ENCODE measurements around the gene GIPR.

GIPR gene

DNA sequence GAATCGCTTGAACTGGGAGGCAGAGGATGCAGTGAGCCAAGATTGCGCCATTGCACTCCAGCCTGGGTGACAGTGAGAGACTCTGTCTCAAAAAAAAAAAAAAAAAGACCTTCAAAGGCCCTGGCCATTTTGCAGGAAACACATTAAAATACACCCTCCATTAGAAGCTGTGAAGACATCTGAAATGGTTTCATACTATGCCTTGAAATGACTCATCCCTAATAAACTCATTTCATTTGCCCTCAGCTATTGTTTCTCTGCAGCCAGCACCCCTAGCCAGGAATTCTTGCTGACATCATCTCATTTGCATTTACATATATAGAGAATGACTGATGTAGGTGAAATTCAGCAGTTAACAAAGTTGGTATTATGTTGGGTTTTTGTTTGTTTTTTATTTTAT is 37.6 kb upstream of the GIPR start (continued):
- TF ChIP-seq, protein P1, sequence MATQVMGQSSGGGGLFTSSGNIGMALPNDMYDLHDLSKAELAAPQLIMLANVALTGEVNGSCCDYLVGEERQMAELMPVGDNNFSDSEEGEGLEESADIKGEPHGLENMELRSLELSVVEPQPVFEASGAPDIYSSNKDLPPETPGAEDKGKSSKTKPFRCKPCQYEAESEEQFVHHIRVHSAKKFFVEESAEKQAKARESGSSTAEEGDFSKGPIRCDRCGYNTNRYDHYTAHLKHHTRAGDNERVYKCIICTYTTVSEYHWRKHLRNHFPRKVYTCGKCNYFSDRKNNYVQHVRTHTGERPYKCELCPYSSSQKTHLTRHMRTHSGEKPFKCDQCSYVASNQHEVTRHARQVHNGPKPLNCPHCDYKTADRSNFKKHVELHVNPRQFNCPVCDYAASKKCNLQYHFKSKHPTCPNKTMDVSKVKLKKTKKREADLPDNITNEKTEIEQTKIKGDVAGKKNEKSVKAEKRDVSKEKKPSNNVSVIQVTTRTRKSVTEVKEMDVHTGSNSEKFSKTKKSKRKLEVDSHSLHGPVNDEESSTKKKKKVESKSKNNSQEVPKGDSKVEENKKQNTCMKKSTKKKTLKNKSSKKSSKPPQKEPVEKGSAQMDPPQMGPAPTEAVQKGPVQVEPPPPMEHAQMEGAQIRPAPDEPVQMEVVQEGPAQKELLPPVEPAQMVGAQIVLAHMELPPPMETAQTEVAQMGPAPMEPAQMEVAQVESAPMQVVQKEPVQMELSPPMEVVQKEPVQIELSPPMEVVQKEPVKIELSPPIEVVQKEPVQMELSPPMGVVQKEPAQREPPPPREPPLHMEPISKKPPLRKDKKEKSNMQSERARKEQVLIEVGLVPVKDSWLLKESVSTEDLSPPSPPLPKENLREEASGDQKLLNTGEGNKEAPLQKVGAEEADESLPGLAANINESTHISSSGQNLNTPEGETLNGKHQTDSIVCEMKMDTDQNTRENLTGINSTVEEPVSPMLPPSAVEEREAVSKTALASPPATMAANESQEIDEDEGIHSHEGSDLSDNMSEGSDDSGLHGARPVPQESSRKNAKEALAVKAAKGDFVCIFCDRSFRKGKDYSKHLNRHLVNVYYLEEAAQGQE (tag by site-specific recombination; IDR thresholded peaks at IDR 0.05): no peak
- TF ChIP-seq KLF7 (tag by site-specific recombination; IDR thresholded peaks at IDR 0.05; ENCODE audit: borderline replicate concordance): no peak
- TF ChIP-seq, protein P2, sequence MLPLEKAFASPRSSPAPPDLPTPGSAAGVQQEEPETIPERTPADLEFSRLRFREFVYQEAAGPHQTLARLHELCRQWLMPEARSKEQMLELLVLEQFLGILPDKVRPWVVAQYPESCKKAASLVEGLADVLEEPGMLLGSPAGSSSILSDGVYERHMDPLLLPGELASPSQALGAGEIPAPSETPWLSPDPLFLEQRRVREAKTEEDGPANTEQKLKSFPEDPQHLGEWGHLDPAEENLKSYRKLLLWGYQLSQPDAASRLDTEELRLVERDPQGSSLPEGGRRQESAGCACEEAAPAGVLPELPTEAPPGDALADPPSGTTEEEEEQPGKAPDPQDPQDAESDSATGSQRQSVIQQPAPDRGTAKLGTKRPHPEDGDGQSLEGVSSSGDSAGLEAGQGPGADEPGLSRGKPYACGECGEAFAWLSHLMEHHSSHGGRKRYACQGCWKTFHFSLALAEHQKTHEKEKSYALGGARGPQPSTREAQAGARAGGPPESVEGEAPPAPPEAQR (tag by site-specific recombination; IDR thresholded peaks at IDR 0.05): no peak
- TF ChIP-seq, protein P3, sequence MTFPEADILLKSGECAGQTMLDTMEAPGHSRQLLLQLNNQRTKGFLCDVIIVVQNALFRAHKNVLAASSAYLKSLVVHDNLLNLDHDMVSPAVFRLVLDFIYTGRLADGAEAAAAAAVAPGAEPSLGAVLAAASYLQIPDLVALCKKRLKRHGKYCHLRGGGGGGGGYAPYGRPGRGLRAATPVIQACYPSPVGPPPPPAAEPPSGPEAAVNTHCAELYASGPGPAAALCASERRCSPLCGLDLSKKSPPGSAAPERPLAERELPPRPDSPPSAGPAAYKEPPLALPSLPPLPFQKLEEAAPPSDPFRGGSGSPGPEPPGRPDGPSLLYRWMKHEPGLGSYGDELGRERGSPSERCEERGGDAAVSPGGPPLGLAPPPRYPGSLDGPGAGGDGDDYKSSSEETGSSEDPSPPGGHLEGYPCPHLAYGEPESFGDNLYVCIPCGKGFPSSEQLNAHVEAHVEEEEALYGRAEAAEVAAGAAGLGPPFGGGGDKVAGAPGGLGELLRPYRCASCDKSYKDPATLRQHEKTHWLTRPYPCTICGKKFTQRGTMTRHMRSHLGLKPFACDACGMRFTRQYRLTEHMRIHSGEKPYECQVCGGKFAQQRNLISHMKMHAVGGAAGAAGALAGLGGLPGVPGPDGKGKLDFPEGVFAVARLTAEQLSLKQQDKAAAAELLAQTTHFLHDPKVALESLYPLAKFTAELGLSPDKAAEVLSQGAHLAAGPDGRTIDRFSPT (tag by site-specific recombination; IDR thresholded peaks at IDR 0.05): peak; percentile 79
- TF ChIP-seq, protein P4, sequence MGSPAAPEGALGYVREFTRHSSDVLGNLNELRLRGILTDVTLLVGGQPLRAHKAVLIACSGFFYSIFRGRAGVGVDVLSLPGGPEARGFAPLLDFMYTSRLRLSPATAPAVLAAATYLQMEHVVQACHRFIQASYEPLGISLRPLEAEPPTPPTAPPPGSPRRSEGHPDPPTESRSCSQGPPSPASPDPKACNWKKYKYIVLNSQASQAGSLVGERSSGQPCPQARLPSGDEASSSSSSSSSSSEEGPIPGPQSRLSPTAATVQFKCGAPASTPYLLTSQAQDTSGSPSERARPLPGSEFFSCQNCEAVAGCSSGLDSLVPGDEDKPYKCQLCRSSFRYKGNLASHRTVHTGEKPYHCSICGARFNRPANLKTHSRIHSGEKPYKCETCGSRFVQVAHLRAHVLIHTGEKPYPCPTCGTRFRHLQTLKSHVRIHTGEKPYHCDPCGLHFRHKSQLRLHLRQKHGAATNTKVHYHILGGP (tag by site-specific recombination; IDR thresholded peaks at IDR 0.05): no peak
- 0 out of 2 replicates have a peak, but pooled peaks have one; percentile 19 for TF ChIP-seq OSR2 (tag by site-specific recombination; IDR thresholded peaks at IDR 0.05)
- TF ChIP-seq ZNF266 (tag by site-specific recombination; IDR thresholded peaks at IDR 0.05; ENCODE audit: low read depth): no peak
- TF ChIP-seq EGR2 (tag by site-specific recombination; IDR thresholded peaks at IDR 0.05; ENCODE audit: low read depth): no peak
- TF ChIP-seq, protein P5, sequence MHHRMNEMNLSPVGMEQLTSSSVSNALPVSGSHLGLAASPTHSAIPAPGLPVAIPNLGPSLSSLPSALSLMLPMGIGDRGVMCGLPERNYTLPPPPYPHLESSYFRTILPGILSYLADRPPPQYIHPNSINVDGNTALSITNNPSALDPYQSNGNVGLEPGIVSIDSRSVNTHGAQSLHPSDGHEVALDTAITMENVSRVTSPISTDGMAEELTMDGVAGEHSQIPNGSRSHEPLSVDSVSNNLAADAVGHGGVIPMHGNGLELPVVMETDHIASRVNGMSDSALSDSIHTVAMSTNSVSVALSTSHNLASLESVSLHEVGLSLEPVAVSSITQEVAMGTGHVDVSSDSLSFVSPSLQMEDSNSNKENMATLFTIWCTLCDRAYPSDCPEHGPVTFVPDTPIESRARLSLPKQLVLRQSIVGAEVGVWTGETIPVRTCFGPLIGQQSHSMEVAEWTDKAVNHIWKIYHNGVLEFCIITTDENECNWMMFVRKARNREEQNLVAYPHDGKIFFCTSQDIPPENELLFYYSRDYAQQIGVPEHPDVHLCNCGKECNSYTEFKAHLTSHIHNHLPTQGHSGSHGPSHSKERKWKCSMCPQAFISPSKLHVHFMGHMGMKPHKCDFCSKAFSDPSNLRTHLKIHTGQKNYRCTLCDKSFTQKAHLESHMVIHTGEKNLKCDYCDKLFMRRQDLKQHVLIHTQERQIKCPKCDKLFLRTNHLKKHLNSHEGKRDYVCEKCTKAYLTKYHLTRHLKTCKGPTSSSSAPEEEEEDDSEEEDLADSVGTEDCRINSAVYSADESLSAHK (tag by site-specific recombination; IDR thresholded peaks at IDR 0.05): peak; percentile 33; the same call in 1 of the 2 replicates
- TF ChIP-seq ZNF677 (tag by site-specific recombination; IDR thresholded peaks at IDR 0.05): no peak
- TF ChIP-seq ZFHX2 (tag by site-specific recombination; conservative IDR thresholded peaks at IDR 0.05): no peak
- TF ChIP-seq ZNF214 (tag by site-specific recombination; IDR thresholded peaks at IDR 0.05; ENCODE audit: borderline replicate concordance): no peak
- peak; percentile 75 for TF ChIP-seq YY2 (tag by site-specific recombination; IDR thresholded peaks at IDR 0.05)
- TF ChIP-seq, protein P6, sequence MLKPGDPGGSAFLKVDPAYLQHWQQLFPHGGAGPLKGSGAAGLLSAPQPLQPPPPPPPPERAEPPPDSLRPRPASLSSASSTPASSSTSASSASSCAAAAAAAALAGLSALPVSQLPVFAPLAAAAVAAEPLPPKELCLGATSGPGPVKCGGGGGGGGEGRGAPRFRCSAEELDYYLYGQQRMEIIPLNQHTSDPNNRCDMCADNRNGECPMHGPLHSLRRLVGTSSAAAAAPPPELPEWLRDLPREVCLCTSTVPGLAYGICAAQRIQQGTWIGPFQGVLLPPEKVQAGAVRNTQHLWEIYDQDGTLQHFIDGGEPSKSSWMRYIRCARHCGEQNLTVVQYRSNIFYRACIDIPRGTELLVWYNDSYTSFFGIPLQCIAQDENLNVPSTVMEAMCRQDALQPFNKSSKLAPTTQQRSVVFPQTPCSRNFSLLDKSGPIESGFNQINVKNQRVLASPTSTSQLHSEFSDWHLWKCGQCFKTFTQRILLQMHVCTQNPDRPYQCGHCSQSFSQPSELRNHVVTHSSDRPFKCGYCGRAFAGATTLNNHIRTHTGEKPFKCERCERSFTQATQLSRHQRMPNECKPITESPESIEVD (tag by site-specific recombination; IDR thresholded peaks at IDR 0.05): no peak; the same call in 1 of the 2 replicates
- TF ChIP-seq, protein P7, sequence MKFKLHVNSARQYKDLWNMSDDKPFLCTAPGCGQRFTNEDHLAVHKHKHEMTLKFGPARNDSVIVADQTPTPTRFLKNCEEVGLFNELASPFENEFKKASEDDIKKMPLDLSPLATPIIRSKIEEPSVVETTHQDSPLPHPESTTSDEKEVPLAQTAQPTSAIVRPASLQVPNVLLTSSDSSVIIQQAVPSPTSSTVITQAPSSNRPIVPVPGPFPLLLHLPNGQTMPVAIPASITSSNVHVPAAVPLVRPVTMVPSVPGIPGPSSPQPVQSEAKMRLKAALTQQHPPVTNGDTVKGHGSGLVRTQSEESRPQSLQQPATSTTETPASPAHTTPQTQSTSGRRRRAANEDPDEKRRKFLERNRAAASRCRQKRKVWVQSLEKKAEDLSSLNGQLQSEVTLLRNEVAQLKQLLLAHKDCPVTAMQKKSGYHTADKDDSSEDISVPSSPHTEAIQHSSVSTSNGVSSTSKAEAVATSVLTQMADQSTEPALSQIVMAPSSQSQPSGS (tag by site-specific recombination; IDR thresholded peaks at IDR 0.05; ENCODE audit: low read depth): peak; percentile 65
- TF ChIP-seq ZNF701 (tag by site-specific recombination; IDR thresholded peaks at IDR 0.05): no peak
- TF ChIP-seq ZNF777 (tag by site-specific recombination; IDR thresholded peaks at IDR 0.05; ENCODE audit: borderline replicate concordance): no peak
- no peak for TF ChIP-seq MEIS1 (CRISPR knock-in tag; IDR thresholded peaks at IDR 0.05; ENCODE audit: borderline replicate concordance)
- TF ChIP-seq ZSCAN16 (tag by site-specific recombination; IDR thresholded peaks at IDR 0.05): no peak
- TF ChIP-seq KLF1 (tag by site-specific recombination; IDR thresholded peaks at IDR 0.05): no peak; the same call in 1 of the 2 replicates
- TF ChIP-seq, protein P8, sequence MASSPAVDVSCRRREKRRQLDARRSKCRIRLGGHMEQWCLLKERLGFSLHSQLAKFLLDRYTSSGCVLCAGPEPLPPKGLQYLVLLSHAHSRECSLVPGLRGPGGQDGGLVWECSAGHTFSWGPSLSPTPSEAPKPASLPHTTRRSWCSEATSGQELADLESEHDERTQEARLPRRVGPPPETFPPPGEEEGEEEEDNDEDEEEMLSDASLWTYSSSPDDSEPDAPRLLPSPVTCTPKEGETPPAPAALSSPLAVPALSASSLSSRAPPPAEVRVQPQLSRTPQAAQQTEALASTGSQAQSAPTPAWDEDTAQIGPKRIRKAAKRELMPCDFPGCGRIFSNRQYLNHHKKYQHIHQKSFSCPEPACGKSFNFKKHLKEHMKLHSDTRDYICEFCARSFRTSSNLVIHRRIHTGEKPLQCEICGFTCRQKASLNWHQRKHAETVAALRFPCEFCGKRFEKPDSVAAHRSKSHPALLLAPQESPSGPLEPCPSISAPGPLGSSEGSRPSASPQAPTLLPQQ (tag by site-specific recombination; IDR thresholded peaks at IDR 0.05): peak; percentile 68
- no peak for TF ChIP-seq ZNF785 (tag by site-specific recombination; IDR thresholded peaks at IDR 0.05)
